ENCODE measurements around the gene CCDC6.
"Not testable (repeated sequence)": the region's sequence is repeated elsewhere in the genome, so short reads cannot be mapped to it uniquely, and the experiment has no call there.

Gene CCDC6

DNA sequence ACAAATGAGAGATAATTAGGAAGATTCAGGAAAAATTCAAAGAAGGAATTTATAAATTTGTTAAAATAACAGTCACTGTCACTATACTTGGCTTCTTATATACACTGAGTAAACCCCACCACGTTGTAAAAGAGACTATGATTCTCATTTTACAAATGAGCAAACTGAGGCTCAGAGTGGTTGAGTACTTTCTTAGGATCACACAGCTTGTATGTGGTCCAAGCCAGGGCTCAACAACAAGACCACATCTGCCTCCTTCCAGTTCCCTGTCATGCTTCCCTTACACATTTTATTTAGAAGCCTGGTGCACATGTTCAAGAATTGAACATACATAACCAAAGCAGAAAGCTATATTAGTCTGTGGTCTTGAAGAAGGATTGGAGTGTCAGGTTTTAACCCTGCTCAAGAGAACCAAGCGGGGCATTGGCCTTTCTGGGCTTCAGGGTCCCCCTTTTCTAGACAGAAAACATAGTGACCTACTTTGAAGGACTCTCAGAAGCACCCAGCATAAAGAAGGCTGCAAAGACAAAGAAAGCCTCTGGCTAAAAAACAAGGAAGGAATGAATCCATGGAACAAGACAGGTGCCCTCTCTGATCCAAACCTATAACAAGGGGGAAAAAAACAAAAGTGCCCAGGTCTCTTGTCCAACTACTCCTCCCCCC lies 153.9 kb downstream of the CCDC6 start:
- no peak for DNase-seq

DNA sequence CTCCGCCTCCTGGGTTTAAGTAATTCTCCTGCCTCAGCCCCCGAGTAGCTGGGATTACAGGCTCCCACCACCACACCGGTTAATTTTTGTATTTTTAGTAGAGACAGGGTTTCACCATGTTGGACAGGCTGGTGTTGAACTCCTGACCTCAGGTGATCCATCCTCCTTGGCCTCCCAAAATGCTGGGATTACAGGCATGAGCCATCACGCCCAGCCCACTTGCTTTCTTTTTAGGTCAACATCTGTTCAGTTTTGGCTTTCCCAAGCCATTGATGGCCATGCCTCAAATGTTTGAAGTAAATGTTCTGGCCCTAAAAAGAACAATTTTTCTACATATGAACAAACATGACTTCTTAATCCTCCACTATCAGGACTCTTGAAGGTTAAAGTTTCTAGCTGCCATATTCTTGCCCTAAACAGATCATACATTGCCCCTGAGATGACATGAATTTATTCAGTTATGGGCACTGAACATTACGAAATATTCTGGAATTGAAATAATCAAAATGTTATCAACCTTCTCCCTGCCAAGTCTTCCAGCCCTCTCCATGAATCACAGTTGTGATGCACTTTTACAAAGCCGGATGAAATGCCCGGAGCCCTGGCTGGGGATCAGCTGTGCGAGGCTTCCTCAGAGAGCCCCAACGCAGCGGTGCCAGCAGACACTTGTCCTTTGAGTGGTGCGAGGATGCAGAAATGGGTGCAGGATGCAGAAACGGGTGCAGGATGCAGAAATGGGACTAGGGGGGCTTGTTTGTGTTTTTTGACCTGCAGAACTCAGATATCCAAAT lies 156.0 kb downstream of the CCDC6 start:
- no peak for DNase-seq

DNA sequence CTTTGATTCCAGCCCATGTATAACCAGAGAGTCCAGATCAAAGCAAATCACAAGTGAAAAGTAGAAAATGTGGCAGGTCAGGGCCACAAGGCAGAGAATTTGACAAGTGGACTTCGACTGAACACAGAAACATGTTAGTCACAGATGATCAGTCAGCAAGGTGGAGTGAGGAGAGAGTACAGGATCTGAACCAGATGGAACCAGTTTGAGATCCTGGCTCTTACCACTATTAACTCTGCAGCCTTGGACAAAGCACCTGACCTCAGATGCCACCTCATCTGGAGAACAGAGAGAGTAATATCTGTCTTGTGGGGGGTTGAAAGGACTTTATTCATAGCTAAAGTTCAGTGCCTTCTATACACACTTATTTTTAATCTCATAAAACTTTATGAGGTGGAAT lies 157.5 kb downstream of the CCDC6 start:
- DNase-seq, result no peak

DNA sequence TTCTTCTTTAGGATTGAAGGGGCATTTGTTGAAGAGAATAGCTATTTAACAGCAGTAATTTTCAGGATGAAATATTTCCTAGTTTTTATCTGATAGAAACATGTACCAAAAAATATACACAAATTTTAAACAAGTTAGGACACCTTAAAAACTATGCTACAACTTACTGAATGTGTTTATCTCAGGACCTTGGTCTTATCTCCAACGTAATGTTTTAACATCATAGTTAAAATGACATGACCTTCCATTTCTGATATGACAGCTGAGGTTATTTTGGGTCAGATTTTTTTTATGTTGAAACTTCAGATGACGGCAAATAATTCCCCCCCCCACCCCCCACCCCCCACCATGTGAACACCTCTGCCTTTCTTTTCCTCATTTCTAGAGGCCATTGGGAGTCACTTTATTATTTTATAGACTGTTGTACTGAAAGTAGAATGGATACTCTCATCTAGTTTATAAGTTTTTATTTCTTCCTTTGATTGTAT lies 161.1 kb downstream of the CCDC6 start:
- DNase-seq, result no peak

DNA sequence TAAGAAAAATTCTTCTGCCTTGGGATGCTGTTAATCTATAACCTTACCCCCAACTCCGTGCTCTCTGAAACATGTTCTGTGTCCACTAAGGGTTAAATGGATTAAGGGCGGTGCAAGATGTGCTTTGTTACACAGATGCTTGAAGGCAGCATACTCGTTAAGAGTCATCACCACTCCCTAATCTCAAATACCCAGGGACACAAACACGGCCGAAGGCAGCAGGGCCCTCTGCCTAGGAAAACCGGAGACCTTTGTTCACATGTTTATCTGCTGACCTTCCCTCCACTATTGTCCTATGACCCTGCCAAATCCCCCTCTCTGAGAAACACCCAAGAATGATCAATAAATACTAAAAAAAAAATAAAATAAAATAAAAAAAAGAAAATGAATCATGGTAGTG lies 161.6 kb downstream of the CCDC6 start:
- not testable (repeated sequence) for DNase-seq

DNA sequence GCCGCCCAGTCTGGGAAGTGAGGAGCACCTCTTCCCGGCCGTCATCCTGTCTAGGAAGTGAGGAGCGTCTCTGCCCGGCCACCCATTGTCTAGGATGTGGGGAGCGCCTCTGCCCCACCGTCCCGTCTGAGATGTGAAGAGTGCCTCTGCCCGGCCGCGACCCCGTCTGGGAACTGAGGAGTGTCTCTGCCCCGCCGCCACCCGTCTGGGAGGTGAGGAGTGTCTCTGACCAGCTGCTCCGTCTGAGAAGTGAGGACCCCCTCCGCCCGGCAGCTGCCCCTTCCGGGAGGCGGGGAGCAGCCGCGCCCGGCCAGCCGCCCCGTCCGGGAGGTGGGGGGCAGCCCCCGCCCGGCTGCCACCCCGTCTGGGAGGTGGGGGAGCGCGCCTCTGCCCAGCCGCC lies 162.2 kb downstream of the CCDC6 start:
- DNase-seq, result not testable (repeated sequence)

DNA sequence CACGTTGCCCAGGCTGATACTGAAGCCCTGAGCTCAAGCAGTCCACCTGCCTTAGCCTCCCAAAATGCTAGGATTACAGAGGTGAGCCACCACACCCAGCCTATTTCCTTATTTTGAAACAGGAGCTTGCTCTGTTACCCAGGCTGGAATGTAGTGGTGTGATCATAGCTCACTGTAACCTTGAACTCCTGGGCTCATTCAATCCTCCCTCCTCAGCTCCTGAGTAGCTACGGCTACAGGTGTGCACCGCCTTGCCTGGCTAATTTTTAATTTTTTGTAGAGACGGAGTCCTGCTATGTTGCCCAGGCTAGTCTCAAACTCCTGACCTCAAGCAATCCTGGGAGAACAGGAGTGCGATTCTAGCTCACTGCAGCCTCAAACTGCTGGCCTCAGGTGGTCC lies 164.8 kb downstream of the CCDC6 start:
- no peak for DNase-seq

DNA sequence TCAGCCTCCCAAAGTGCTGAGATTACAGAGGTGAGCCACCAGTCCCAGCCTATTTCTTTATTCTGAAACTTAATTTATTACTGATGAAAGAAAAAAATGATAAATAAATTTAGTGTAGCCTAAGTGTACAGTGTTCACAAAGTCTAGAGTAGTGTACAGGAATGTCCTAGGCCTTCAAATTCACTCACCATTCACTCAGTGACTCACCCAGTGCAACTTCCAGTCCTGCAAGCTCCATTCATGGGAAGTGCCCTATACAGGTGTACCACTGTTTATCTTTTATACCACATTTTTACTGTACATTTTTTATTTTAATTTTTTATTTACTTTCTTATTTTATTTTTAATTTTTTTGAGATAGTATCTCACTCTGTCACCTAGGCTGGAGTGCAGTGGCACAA lies 165.3 kb downstream of the CCDC6 start:
- DNase-seq, result no peak
